WTC11 (cell line): Measurements from ENCODE around the gene DYSF. TPM values are rescaled to one million over a fixed set of nuclear protein-coding genes. Genes with fewer than 3 reads are reported as not detected.

ENCODE experiments used
- ATAC-seq: fragments of 200-7000 bp; cut with Tn5 transposase; 2 replicates; pipeline ENCODE4 v1.10.0; 2021; ENCODE audit warnings: mild to moderate bottlenecking, moderate library complexity
- CTCF ChIA-PET: fragments of 300-600 bp; sonication (Branson Sonifier 250); formaldehyde crosslinking; loops from one replicate; lab custom pipeline; 2021; ENCODE audit warnings: antibody characterized with exemption; lab: Charles Lee
- POLR2A ChIA-PET: fragments of 350-600 bp; sonication (Branson Sonifier 250); formaldehyde crosslinking; loops from one replicate; lab custom pipeline; 2021; ENCODE audit warnings: antibody characterized with exemption; lab: Charles Lee
- DNase-seq: peaks from one replicate; pipeline ENCODE4 v3.0.0; 2021; ENCODE audit warnings: low spot score
- H3K27ac Mint-ChIP-seq: 2 replicates; pipeline ENCODE4 v1.8.0; 2021; ENCODE audit warnings: mixed read lengths
- H3K27me3 Mint-ChIP-seq: 2 replicates; pipeline ENCODE4 v1.8.0; 2021; ENCODE audit warnings: low read depth, mild to moderate bottlenecking, moderate library complexity, mixed read lengths
- H3K36me3 Mint-ChIP-seq: 2 replicates; pipeline ENCODE4 v1.8.0; 2021; ENCODE audit warnings: mixed read lengths
- H3K4me1 Mint-ChIP-seq: 2 replicates; pipeline ENCODE4 v1.8.0; 2022; ENCODE audit warnings: mixed read lengths
- H3K4me3 Mint-ChIP-seq: 2 replicates; pipeline ENCODE4 v1.8.0; 2021; ENCODE audit warnings: mild to moderate bottlenecking, moderate library complexity, mixed read lengths
- H3K9me3 Mint-ChIP-seq: 2 replicates; pipeline ENCODE4 v1.8.0; 2021; ENCODE audit warnings: mixed read lengths
- ATF2 ChIP-seq: sonication (generic); formaldehyde crosslinking; IDR thresholded peaks from 2 replicates; pipeline ENCODE4 v1.8.1; 2022; ENCODE audit warnings: low read depth, missing genetic modification reagents, borderline replicate concordance
- ATF3 ChIP-seq: sonication (generic); formaldehyde crosslinking; conservative IDR thresholded peaks from 2 replicates; pipeline ENCODE4 v1.8.1; 2022; ENCODE audit warnings: mild to moderate bottlenecking, missing genetic modification reagents
- ATF6 ChIP-seq: sonication (generic); formaldehyde crosslinking; IDR thresholded peaks from 2 replicates; pipeline ENCODE4 v1.8.1; 2023; ENCODE audit warnings: mild to moderate bottlenecking, missing genetic modification reagents
- EMX1 ChIP-seq: fragments of 250-450 bp; sonication (Bioruptor Pico); IDR thresholded peaks from 2 replicates; pipeline ENCODE4 v1.8.0; 2021; ENCODE audit warnings: mild to moderate bottlenecking
- ESRRA ChIP-seq: sonication (generic); formaldehyde crosslinking; IDR thresholded peaks from 2 replicates; pipeline ENCODE4 v1.8.1; 2022; ENCODE audit warnings: mild to moderate bottlenecking, missing genetic modification reagents, borderline replicate concordance
- FOXJ3 ChIP-seq: sonication (generic); formaldehyde crosslinking; IDR thresholded peaks from 2 replicates; pipeline ENCODE4 v1.9.0; 2021; ENCODE audit warnings: missing genetic modification reagents, mild to moderate bottlenecking, borderline replicate concordance
- FOXP1 ChIP-seq: sonication (generic); formaldehyde crosslinking; IDR thresholded peaks from 2 replicates; pipeline ENCODE4 v1.8.0; 2022; ENCODE audit warnings: missing genetic modification reagents, mild to moderate bottlenecking, moderate library complexity, borderline replicate concordance
- GABPB1 ChIP-seq: sonication (generic); formaldehyde crosslinking; IDR thresholded peaks from 2 replicates; pipeline ENCODE4 v1.8.1; 2023; ENCODE audit warnings: mild to moderate bottlenecking, missing genetic modification reagents
- GRHL2 ChIP-seq: fragments of 250-450 bp; sonication (Bioruptor Pico); IDR thresholded peaks from 2 replicates; pipeline ENCODE4 v1.8.0; 2022; ENCODE audit warnings: mild to moderate bottlenecking, moderate library complexity; ENCODE audit not compliant: insufficient replicate concordance, severe bottlenecking
- HMGA2 ChIP-seq: fragments of 250-450 bp; sonication (Bioruptor Pico); IDR thresholded peaks from 2 replicates; pipeline ENCODE4 v1.4.0; 2021; ENCODE audit warnings: mild to moderate bottlenecking, moderate library complexity
- IRF2 ChIP-seq: sonication (generic); formaldehyde crosslinking; IDR thresholded peaks from 2 replicates; pipeline ENCODE4 v1.8.0; 2022; ENCODE audit warnings: low read depth, missing genetic modification reagents, borderline replicate concordance
- KAT7 ChIP-seq: sonication (generic); formaldehyde crosslinking; IDR thresholded peaks from 2 replicates; pipeline ENCODE4 v1.8.1; 2023; ENCODE audit warnings: missing genetic modification reagents, mild to moderate bottlenecking, borderline replicate concordance
- MAX ChIP-seq: sonication (generic); formaldehyde crosslinking; IDR thresholded peaks from 2 replicates; pipeline ENCODE4 v1.8.0; 2022; ENCODE audit warnings: mild to moderate bottlenecking, missing genetic modification reagents
- NR1H2 ChIP-seq: sonication (generic); formaldehyde crosslinking; IDR thresholded peaks from 2 replicates; pipeline ENCODE4 v1.9.0; 2021; ENCODE audit warnings: mild to moderate bottlenecking, moderate library complexity, missing genetic modification reagents
- SOX15 ChIP-seq: fragments of 250-450 bp; sonication (Bioruptor Pico); IDR thresholded peaks from 2 replicates; pipeline ENCODE4 v1.9.0; 2021; ENCODE audit warnings: mild to moderate bottlenecking
- STAT6 ChIP-seq: sonication (generic); formaldehyde crosslinking; conservative IDR thresholded peaks from 2 replicates; pipeline ENCODE4 v1.8.1; 2023; ENCODE audit warnings: mild to moderate bottlenecking, low read depth, missing genetic modification reagents, moderate library complexity
- TCF7 ChIP-seq: sonication (generic); formaldehyde crosslinking; IDR thresholded peaks from 2 replicates; pipeline ENCODE4 v1.8.0; 2022; ENCODE audit warnings: mild to moderate bottlenecking, low read depth, missing genetic modification reagents, moderate library complexity
- ZBTB43 ChIP-seq: sonication (generic); formaldehyde crosslinking; IDR thresholded peaks from 2 replicates; pipeline ENCODE4 v1.8.1; 2023; ENCODE audit warnings: mild to moderate bottlenecking, missing genetic modification reagents
- ZNF219 ChIP-seq: sonication (generic); formaldehyde crosslinking; IDR thresholded peaks from 2 replicates; pipeline ENCODE4 v1.8.0; 2023; ENCODE audit warnings: missing genetic modification reagents, mild to moderate bottlenecking, borderline replicate concordance
- ZNF263 ChIP-seq: sonication (generic); formaldehyde crosslinking; IDR thresholded peaks from 2 replicates; pipeline ENCODE4 v1.8.1; 2022; ENCODE audit warnings: low read depth, mild to moderate bottlenecking, moderate library complexity, missing genetic modification reagents
- ZNF317 ChIP-seq: sonication (generic); formaldehyde crosslinking; IDR thresholded peaks from 2 replicates; pipeline ENCODE4 v1.8.1; 2023; ENCODE audit warnings: low read depth, mild to moderate bottlenecking, moderate library complexity, missing genetic modification reagents, borderline replicate concordance
- ZNF416 ChIP-seq: fragments of 250-450 bp; sonication (Bioruptor Pico); IDR thresholded peaks from 2 replicates; pipeline ENCODE4 v1.9.0; 2021; ENCODE audit warnings: mild to moderate bottlenecking, inconsistent platforms
- ZNF423 ChIP-seq: fragments of 250-450 bp; sonication (Bioruptor Pico); IDR thresholded peaks from 2 replicates; pipeline ENCODE4 v2.1.2; 2022; ENCODE audit warnings: mild to moderate bottlenecking, moderate library complexity
- total RNA-seq: library from RNA; stranded (reverse); gene quantifications from 3 replicates; pipeline ENCODE4 v1.2.3, GENCODE V29; 2021

Gene DYSF
- total RNA-seq, 1 experiment from 2014 or later, result 14.8 TPM

GRCh38 chr2:71513721-71514120 lies 60.4 kb downstream of the DYSF start (continued):
- no peak for TF ChIP-seq HMGA2
- TF ChIP-seq FOXP1, result no peak
- no peak for TF ChIP-seq ZNF263 (CRISPR knock-in tag)

GRCh38 chr2:71516253-71516888 lies 63.0 kb downstream of the DYSF start:
- Mint-ChIP-seq H3K4me3 (no peak overlapping the region), H3K27ac (no peak overlapping the region), H3K4me1 (no peaks in the 10 kb centered on the region), H3K36me3 (peaks cover 3% of the 10 kb centered on the region; the same call in 1 of the 2 replicates)
- CTCF ChIA-PET, result interaction anchor here (1.2 to 1.7 kb wide), 3 partner anchors 55 to 361 kb away, joined by 3 to 11 read pairs (median 4); no protein-coding TSS in a partner anchor
- TF ChIP-seq ATF3 (CRISPR knock-in tag), result no peak
- no peak for TF ChIP-seq ZNF317 (CRISPR knock-in tag)
- TF ChIP-seq EMX1 (CRISPR knock-in tag), result no peak
- TF ChIP-seq, all 79 proteins: peak for 0
- Mint-ChIP-seq H3K27me3 (no peaks in the 10 kb centered on the region), H3K9me3 (no peaks in the 10 kb centered on the region)
- DNase-seq, result no peak
- POLR2A ChIA-PET, result no interaction called here
- ATAC-seq, result no peak

GRCh38 chr2:71517851-71518250 lies 64.5 kb downstream of the DYSF start:
- ChIA-PET POLR2A (no interaction called here), CTCF (interaction anchor here (0.7 kb wide), 1 partner anchor 511 kb away, joined by 3 read pairs; no protein-coding TSS in a partner anchor)
- Mint-ChIP-seq H3K4me1 (no peaks in the 10 kb centered on the region), H3K27me3 (no peaks in the 10 kb centered on the region), H3K36me3 (peaks cover 3% of the 10 kb centered on the region; the same call in 1 of the 2 replicates), H3K27ac (no peak overlapping the region), H3K4me3 (no peak overlapping the region), H3K9me3 (no peaks in the 10 kb centered on the region)
- DNase-seq, result no peak
- no peak for ATAC-seq
- no peak for TF ChIP-seq NR1H2 (CRISPR knock-in tag)
- no peak for TF ChIP-seq GABPB1 (CRISPR knock-in tag)
- no peak for TF ChIP-seq ZBTB43 (CRISPR knock-in tag)
- no peak for TF ChIP-seq TCF7 (CRISPR knock-in tag)
- no peak for TF ChIP-seq ZNF219 (CRISPR knock-in tag)
- TF ChIP-seq KAT7, result no peak
- no peak for TF ChIP-seq IRF2 (CRISPR knock-in tag)
- no peak for TF ChIP-seq ATF6 (CRISPR knock-in tag)
- no peak for TF ChIP-seq MAX
- TF ChIP-seq ATF2 (CRISPR knock-in tag), result no peak
- TF ChIP-seq GRHL2, result no peak
- TF ChIP-seq ZNF423 (CRISPR knock-in tag), result no peak
- no peak for TF ChIP-seq HMGA2
- no peak for TF ChIP-seq ZNF416 (CRISPR knock-in tag)
- no peak for TF ChIP-seq SOX15
- no peak for TF ChIP-seq FOXJ3 (CRISPR knock-in tag)
- no peak for TF ChIP-seq ESRRA (CRISPR knock-in tag)
- no peak for TF ChIP-seq STAT6 (CRISPR knock-in tag)
- TF ChIP-seq, all 79 proteins: peak for 0
